Endothelial cell of umbilical vein (primary cell): ENCODE measurements around the gene MGST2. TPM values are rescaled to one million over a fixed set of nuclear protein-coding genes. Genes with fewer than 3 reads are reported as not detected.

Experiments used
- BruUV-seq: library from RNA; stranded (reverse); fragments of 400-500 nt; replicated peaks from 2 replicates; lab custom pipeline; 2021; lab: Mats Ljungman, UMichigan
- CTCF ChIA-PET: fragments of 300-600, 350-600 bp; sonication (Branson Sonifier 250); formaldehyde crosslinking; loops from one replicate; lab custom pipeline; 2021; ENCODE audit warnings: antibody characterized with exemption, inconsistent platforms; lab: Charles Lee
- POLR2A ChIA-PET: fragments of 300-600, 350-600 bp; sonication (Branson Sonifier 250); formaldehyde crosslinking; loops from one replicate; lab custom pipeline; 2021; ENCODE audit warnings: antibody characterized with exemption, inconsistent platforms; lab: Charles Lee
- DNase-seq: peaks from one replicate; pipeline ENCODE4 v3.0.0-alpha.2; 2011; ENCODE audit warnings: low read depth, low spot score
- FAIRE-seq: peaks from 2 replicates; lab custom pipeline; 2011; peaks lifted over from hg19 to GRCh38; lab: Jason Lieb, UNC
- H2AFZ ChIP-seq: 2 replicates; pipeline ENCODE4 v1.6.0; 2012; ENCODE audit warnings: low read depth, low read length, control low read depth, inconsistent platforms
- H3K27ac ChIP-seq: 2 replicates; pipeline ENCODE4 v1.5.1; 2011; ENCODE audit warnings: low read depth, mild to moderate bottlenecking, control low read depth, low read length, moderate library complexity; ENCODE audit not compliant: insufficient read depth
- H3K27me3 ChIP-seq, 2 experiments: 2 replicates each; pipeline versions ENCODE4 v1.6.0 to v1.6.1; 2011; ENCODE audit warnings: low read length in 2 of 2, mixed read lengths in 1 of 2; ENCODE audit not compliant: control insufficient read depth in 2 of 2, insufficient read depth in 2 of 2
- H3K36me3 ChIP-seq, 2 experiments: 2 replicates in 1 of 2; 3 replicates in 1 of 2; pipeline ENCODE4 v1.5.1; 2011; ENCODE audit warnings: low read length in 2 of 2, mild to moderate bottlenecking in 1 of 2, moderate library complexity in 1 of 2; ENCODE audit not compliant: control insufficient read depth in 2 of 2, insufficient read depth in 2 of 2; ENCODE audit errors: extremely low read depth in 1 of 2
- H3K4me1 ChIP-seq: 3 replicates; pipeline ENCODE4 v1.5.1; 2011; ENCODE audit warnings: mild to moderate bottlenecking, low read length; ENCODE audit not compliant: control insufficient read depth, insufficient read depth; ENCODE audit errors: extremely low read depth
- H3K4me2 ChIP-seq: 2 replicates; pipeline ENCODE4 v1.6.1; 2011; ENCODE audit warnings: low read length, control low read depth, mixed read lengths; ENCODE audit not compliant: insufficient read depth
- H3K4me3 ChIP-seq, 3 experiments: fragments of 200-600 bp in 1 of 3; sonication (generic), shearing (Covaris generic) in 1 of 3; replicated peaks in 1 of 3; 2 replicates each; pipeline ENCODE4 v1.5.1; 2011 to 2016; ENCODE audit warnings: control low read depth in 3 of 3, low read length in 3 of 3, mild to moderate bottlenecking in 2 of 3, inconsistent platforms in 1 of 3, low read depth in 1 of 3, moderate library complexity in 1 of 3; ENCODE audit not compliant: insufficient read depth in 1 of 3
- H3K79me2 ChIP-seq: 2 replicates; pipeline ENCODE4 v1.6.0; 2012; ENCODE audit warnings: low read length, inconsistent platforms; ENCODE audit not compliant: control insufficient read depth, insufficient read depth
- H3K9ac ChIP-seq: replicated peaks from 2 replicates; pipeline ENCODE3; 2011; ENCODE audit warnings: low read length, control low read depth; ENCODE audit not compliant: insufficient read depth; ENCODE audit errors: extremely low read depth
- H3K9me1 ChIP-seq: replicated peaks from 3 replicates; pipeline ENCODE4 v1.6.0; 2011; ENCODE audit warnings: mild to moderate bottlenecking, low read length; ENCODE audit not compliant: control insufficient read depth, insufficient read depth; ENCODE audit errors: extremely low read depth
- H3K9me3 ChIP-seq: replicated peaks from 2 replicates; pipeline ENCODE4 v1.5.1; 2012; ENCODE audit warnings: low read length, inconsistent platforms; ENCODE audit not compliant: control insufficient read depth, insufficient read depth
- H4K20me1 ChIP-seq: replicated peaks from 2 replicates; pipeline ENCODE3; 2011; ENCODE audit warnings: mild to moderate bottlenecking, low read length; ENCODE audit not compliant: control insufficient read depth, insufficient read depth; ENCODE audit errors: extremely low read depth
- CTCF ChIP-seq, 2 donors: IDR thresholded peaks; 1 replicate in 1 of 2; 2 replicates in 1 of 2; pipeline ENCODE4 v1.5.1; 2011; ENCODE audit warnings: low read length in 2 of 2, mild to moderate bottlenecking in 2 of 2, moderate library complexity in 2 of 2, control low read depth in 1 of 2, inconsistent platforms in 1 of 2, low read depth in 1 of 2; ENCODE audit not compliant: insufficient read depth in 1 of 2; ENCODE audit errors: extremely low read depth in 1 of 2
- EZH2 ChIP-seq: IDR thresholded peaks from 2 replicates; pipeline ENCODE4 v1.6.1; 2012; ENCODE audit warnings: borderline replicate concordance, low read depth, mild to moderate bottlenecking, moderate library complexity, low read length, inconsistent platforms; ENCODE audit not compliant: severe bottlenecking
- FOS ChIP-seq: IDR thresholded peaks from 2 replicates; pipeline ENCODE4 v1.6.1; 2011; ENCODE audit warnings: mild to moderate bottlenecking, low read length, moderate library complexity, borderline replicate concordance; ENCODE audit not compliant: insufficient read depth
- GATA2 ChIP-seq: IDR thresholded peaks from 2 replicates; pipeline ENCODE4 v1.7.0; 2011; ENCODE audit warnings: low read depth, mild to moderate bottlenecking, moderate library complexity, mixed read lengths, low read length; ENCODE audit not compliant: insufficient read length, insufficient read depth
- JUN ChIP-seq: IDR thresholded peaks from 2 replicates; pipeline ENCODE4 v1.6.1; 2011; ENCODE audit warnings: borderline replicate concordance, low read depth; ENCODE audit not compliant: insufficient read length, insufficient read depth
- MAX ChIP-seq: IDR thresholded peaks from 2 replicates; pipeline ENCODE4 v1.6.1; 2011; ENCODE audit not compliant: insufficient read depth, insufficient read length
- MYC ChIP-seq: IDR thresholded peaks from one replicate; pipeline ENCODE4 v1.6.1; 2011; ENCODE audit warnings: mild to moderate bottlenecking, low read depth, low read length
- POLR2A ChIP-seq: IDR thresholded peaks from 2 replicates; pipeline ENCODE4 v1.6.1; 2012; ENCODE audit warnings: low read depth, mild to moderate bottlenecking, control low read depth, low read length
- POLR2AphosphoS5 ChIP-seq: IDR thresholded peaks from 2 replicates; pipeline ENCODE4 v1.6.1; 2012; ENCODE audit warnings: low read depth, mild to moderate bottlenecking, control low read depth, low read length, moderate library complexity; ENCODE audit not compliant: insufficient read depth
- dilution Hi-C: fragments of 300-500 bp; cut with MboI; formaldehyde crosslinking; loops from one replicate; pipeline ENCODE4 v1.15.0; 2019; ENCODE audit warnings: low sequenced_read_pairs; ENCODE audit not compliant: extremely low pct_ligation_motif_present
- intact Hi-C: fragments of 100-400 bp; cut with micrococcal nuclease; formaldehyde crosslinking; loops from one replicate; pipeline ENCODE4 v1.10.0; 2022
- polyA plus RNA-seq, 4 experiments: library from polyadenylated mRNA; depleted of rRNA in 3 of 4; stranded (reverse) in 3 of 4; unstranded in 1 of 4; fragments of >200 nt; gene quantifications; 2 replicates each; pipeline versions ENCODE4 v1.2.1 to v1.2.3, GENCODE V29; 2011 to 2012; ENCODE audit warnings: missing spikeins in 1 of 4
- total RNA-seq: library from RNA; stranded (reverse); gene quantifications from 2 replicates; pipeline ENCODE4 v1.2.3, GENCODE V29; 2021

MGST2 gene
- total and polyA plus RNA-seq, 2 donors (not counting 3 experiments of a cell fraction or from before 2014, with no cell fraction given), result 64.3 to 78.9 TPM

- no peaks in the 10 kb centered on the region for H3K79me2 ChIP-seq
- H3K9me1 ChIP-seq, result no peaks in the 10 kb centered on the region
- dilution Hi-C loops, result no loop called here
- no peaks in the 10 kb centered on the region for H4K20me1 ChIP-seq
- intact Hi-C loops, result no loop called here
- H3K36me3 ChIP-seq, result peaks cover 0 to 3% of the 10 kb centered on the region in 2 experiments
- ChIA-PET POLR2A (no interaction called here), CTCF (interaction anchor here (1.1 to 1.4 kb wide), 3 partner anchors 8 to 109 kb away, joined by 3 to 5 read pairs (median 4); no protein-coding TSS in a partner anchor)
- no peak overlapping the region for H3K4me2 ChIP-seq
- H3K4me1 ChIP-seq, result peaks cover 10% of the 10 kb centered on the region
- no TSS peak for BruUV-seq
- no peaks in the 10 kb centered on the region for H3K9me3 ChIP-seq
- no peak overlapping the region for H2AFZ ChIP-seq
- H3K27ac ChIP-seq, result no peak overlapping the region
- no peak overlapping the region for H3K4me3 ChIP-seq
- DNase-seq (no peak), FAIRE-seq (no peak)
- no peak overlapping the region for H3K9ac ChIP-seq
- no peaks in the 10 kb centered on the region for H3K27me3 ChIP-seq
- TF ChIP-seq FOS (no peak), POLR2AphosphoS5 (no peak), CTCF (IDR thresholded peaks at IDR 0.05; ENCODE audit: extremely low read depth in 1 of 2, insufficient read depth in 1 of 2, low read depth in 1 of 2, low read length in 2 of 2) (no peak), EZH2 (no peak), GATA2 (no peak), MAX (no peak), POLR2A (no peak), JUN (no peak), MYC (no peak)
Measured at GRCh38 chr4:139712882-139713281, 47.3 kb downstream of the MGST2 start.
